ENCODE measurements around the gene AOC3. TPM values are rescaled to one million over a fixed set of nuclear protein-coding genes. Genes with fewer than 3 reads are reported as not detected.

Gene AOC3
- total RNA-seq, 1 experiment from 2014 or later, result 0.62 TPM

- ChIA-PET CTCF (no interaction called here), POLR2A (ENCODE audit: low non-redundant PET) (interaction anchor here (0.5 to 0.6 kb wide), 2 partner anchors 19 to 437 kb away, joined by 3 to 5 read pairs; no protein-coding TSS in a partner anchor)
- DNase-seq (ENCODE audit: low spot score), result no peak
- Histone ChIP-seq H3K27ac (ENCODE audit: low read depth, low read length, poor library complexity, severe bottlenecking) (no peak within 1 kb of the TSS), H3K4me3 (ENCODE audit: low read depth, low read length, poor library complexity, severe bottlenecking) (no peak within 1 kb of the TSS), H3K9me3 (ENCODE audit: low read depth, low read length, poor library complexity, severe bottlenecking) (no peaks in the 10 kb centered on the region), H3K4me1 (ENCODE audit: insufficient read depth, low read length, poor library complexity, severe bottlenecking) (no peaks in the 10 kb centered on the region), H3K36me3 (ENCODE audit: insufficient read depth, low read length, poor library complexity, severe bottlenecking) (peaks cover 14% of the 10 kb centered on the region), H3K27me3 (replicated peaks; ENCODE audit: insufficient read depth, low read depth, low read length, poor library complexity) (no peaks in the 10 kb centered on the region)
- intact Hi-C loops (cut with micrococcal nuclease; ENCODE audit: unreplicated experiment), result no loop called here
- TF ChIP-seq CTCF (conservative IDR thresholded peaks at IDR 0.05; ENCODE audit: low read depth, low read length) (no peak), EZH2 (IDR thresholded peaks at IDR 0.05; ENCODE audit: borderline replicate concordance, low read depth, low read length, poor library complexity, severe bottlenecking) (no peak)
- no TSS peak for BruUV-seq (replicated peaks)
Measured at GRCh38 chr17:42844271-42844670, 6.7 kb upstream of the AOC3 start, which contains the start of gene AOC2. Gene AOC2, plus strand, starts transcription at chr17:42844580. Its CDS starts 47 bp downstream, at chr17:42844627.

- Histone ChIP-seq H3K36me3 (ENCODE audit: insufficient read depth, low read length, poor library complexity, severe bottlenecking) (peaks cover 11% of the 10 kb centered on the region), H3K4me1 (ENCODE audit: insufficient read depth, low read length, poor library complexity, severe bottlenecking) (no peaks in the 10 kb centered on the region), H3K9me3 (ENCODE audit: low read depth, low read length, poor library complexity, severe bottlenecking) (no peaks in the 10 kb centered on the region), H3K27me3 (replicated peaks; ENCODE audit: insufficient read depth, low read depth, low read length, poor library complexity) (no peaks in the 10 kb centered on the region), H3K4me3 (ENCODE audit: low read depth, low read length, poor library complexity, severe bottlenecking) (no peak overlapping the region), H3K27ac (ENCODE audit: low read depth, low read length, poor library complexity, severe bottlenecking) (no peak overlapping the region)
- ChIA-PET CTCF (no interaction called here), POLR2A (ENCODE audit: low non-redundant PET) (no interaction called here)
- no TSS peak for BruUV-seq (replicated peaks)
- TF ChIP-seq EZH2 (IDR thresholded peaks at IDR 0.05; ENCODE audit: borderline replicate concordance, low read depth, low read length, poor library complexity, severe bottlenecking), result no peak
- no peak for TF ChIP-seq CTCF (conservative IDR thresholded peaks at IDR 0.05; ENCODE audit: low read depth, low read length)
- no peak for DNase-seq (ENCODE audit: low spot score)
- intact Hi-C loops (cut with micrococcal nuclease; ENCODE audit: unreplicated experiment), result no loop called here
Measured at GRCh38 chr17:42844761-42845555, 6.0 kb upstream of the AOC3 start.

- Histone ChIP-seq H3K27ac (ENCODE audit: low read depth, low read length, poor library complexity, severe bottlenecking) (no peak overlapping the region), H3K36me3 (ENCODE audit: insufficient read depth, low read length, poor library complexity, severe bottlenecking) (peaks cover 11% of the 10 kb centered on the region), H3K4me3 (ENCODE audit: low read depth, low read length, poor library complexity, severe bottlenecking) (no peak overlapping the region), H3K27me3 (replicated peaks; ENCODE audit: insufficient read depth, low read depth, low read length, poor library complexity) (no peaks in the 10 kb centered on the region), H3K9me3 (ENCODE audit: low read depth, low read length, poor library complexity, severe bottlenecking) (no peaks in the 10 kb centered on the region), H3K4me1 (ENCODE audit: insufficient read depth, low read length, poor library complexity, severe bottlenecking) (no peaks in the 10 kb centered on the region)
- no peak for DNase-seq (ENCODE audit: low spot score)
- ChIA-PET CTCF (no interaction called here), POLR2A (ENCODE audit: low non-redundant PET) (no interaction called here)
- intact Hi-C loops (cut with micrococcal nuclease; ENCODE audit: unreplicated experiment), result no loop called here
- BruUV-seq (replicated peaks), result no TSS peak
- no peak for TF ChIP-seq EZH2 (IDR thresholded peaks at IDR 0.05; ENCODE audit: borderline replicate concordance, low read depth, low read length, poor library complexity, severe bottlenecking)
- TF ChIP-seq CTCF (conservative IDR thresholded peaks at IDR 0.05; ENCODE audit: low read depth, low read length), result no peak
Measured at GRCh38 chr17:42845556-42845917, 5.5 kb upstream of the AOC3 start.
